ENCODE measurements around the gene USP25.

The USP25 gene

GRCh38 chr21:15743593-15743992 is 13.8 kb downstream of the USP25 start:
- no peak overlapping the region for H3K4me3 Mint-ChIP-seq
- peaks cover 77% of the 10 kb centered on the region for H3K4me1 Mint-ChIP-seq
- peak overlapping the region in 1 of 2 donors; percentile 81 for H3K27ac Mint-ChIP-seq
- ATAC-seq (no peak), DNase-seq (no peak)
- no peaks in the 10 kb centered on the region for H3K27me3 Mint-ChIP-seq
- H3K9me3 Mint-ChIP-seq = no peaks in the 10 kb centered on the region

DNA sequence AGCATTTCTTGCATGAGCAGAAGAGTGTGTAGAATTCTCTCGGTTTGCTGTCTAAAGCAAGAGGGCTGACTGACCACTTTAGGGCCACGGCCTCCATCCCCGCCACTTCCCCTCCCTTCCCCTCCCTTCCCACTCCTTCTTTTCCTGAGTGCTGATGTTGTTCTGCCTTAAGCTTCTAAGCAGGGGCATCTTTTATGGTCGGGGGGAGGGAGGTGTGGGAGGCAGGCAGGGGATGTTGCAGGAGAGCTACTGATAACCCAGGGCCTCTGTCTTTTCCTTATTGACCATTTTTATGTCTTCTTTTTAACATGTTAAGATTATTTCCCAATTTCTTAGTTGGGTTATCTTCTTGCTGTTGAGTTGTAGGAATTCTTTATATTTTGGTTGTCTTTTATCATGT is 15.1 kb downstream of the USP25 start:
- Mint-ChIP-seq H3K4me1 (peaks cover 74% of the 10 kb centered on the region), H3K27me3 (no peaks in the 10 kb centered on the region), H3K9me3 (no peaks in the 10 kb centered on the region), H3K4me3 (no peak overlapping the region), H3K27ac (no peak overlapping the region)
- no peak for ATAC-seq
- DNase-seq = no peak

DNA sequence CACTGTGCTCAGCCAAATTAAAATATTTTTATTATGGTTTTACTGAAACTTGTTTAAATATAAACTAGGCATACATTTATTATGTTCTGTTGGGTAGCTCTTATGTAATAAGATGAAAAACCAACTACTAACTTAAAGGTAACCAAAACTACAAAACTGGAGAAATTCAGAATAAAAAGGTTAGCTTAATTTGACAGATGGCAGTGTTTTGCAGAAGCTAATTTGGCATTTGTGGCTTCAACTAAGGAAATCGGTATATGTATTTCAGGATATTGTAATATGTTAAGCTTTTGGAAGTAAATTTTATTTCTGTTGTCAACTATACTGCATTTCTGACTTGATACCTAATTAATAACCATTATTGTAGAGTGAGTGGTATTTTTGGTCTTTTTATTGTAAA is 18.8 kb downstream of the USP25 start:
- DNase-seq = no peak
- no peak for ATAC-seq
- Mint-ChIP-seq H3K4me3 (no peak overlapping the region), H3K4me1 (peaks cover 68% of the 10 kb centered on the region), H3K9me3 (no peaks in the 10 kb centered on the region), H3K27ac (no peak overlapping the region), H3K27me3 (no peaks in the 10 kb centered on the region)

DNA sequence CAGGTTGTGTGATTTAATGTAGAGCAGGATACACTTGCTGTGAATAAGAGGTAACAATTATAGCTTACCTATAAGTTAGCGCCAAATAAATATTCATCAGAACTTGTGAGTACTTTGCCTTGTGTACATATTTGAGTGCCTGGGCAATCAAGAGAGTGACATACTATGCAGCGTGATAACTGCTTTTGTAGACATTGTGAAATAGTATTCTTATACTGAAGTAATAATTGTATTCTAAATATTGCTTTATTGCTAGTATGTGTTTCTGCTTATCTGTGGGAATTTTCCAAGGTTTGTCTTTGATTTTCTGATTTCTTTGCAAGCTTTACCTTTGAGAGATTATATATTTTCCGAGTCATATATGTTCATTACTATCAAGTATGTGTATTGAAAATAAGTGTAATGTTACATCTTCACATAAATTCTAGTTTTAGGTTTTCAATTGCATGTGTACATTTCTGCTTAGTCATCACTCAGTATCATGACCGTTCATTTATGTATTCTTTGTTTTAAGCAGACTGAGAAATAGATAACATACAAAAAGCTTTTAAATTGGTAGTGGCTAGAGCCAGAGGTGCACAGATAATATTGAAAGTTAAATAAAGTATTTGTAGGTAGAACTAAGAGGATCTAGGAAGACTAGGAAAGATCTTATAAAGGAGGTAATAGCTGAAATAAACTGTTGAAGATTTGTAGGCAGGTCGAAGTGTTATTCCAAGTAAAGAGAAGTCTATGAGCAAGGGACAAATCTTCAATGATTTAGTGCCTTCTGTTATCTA is 19.5 kb downstream of the USP25 start:
- H3K4me1 Mint-ChIP-seq = peaks cover 67% of the 10 kb centered on the region
- no peaks in the 10 kb centered on the region for H3K9me3 Mint-ChIP-seq
- no peak for ATAC-seq
- no peak overlapping the region for H3K4me3 Mint-ChIP-seq
- H3K27me3 Mint-ChIP-seq = no peaks in the 10 kb centered on the region
- peak overlapping the region in 1 of 2 donors; percentile 22 for H3K27ac Mint-ChIP-seq
- no peak for DNase-seq

DNA sequence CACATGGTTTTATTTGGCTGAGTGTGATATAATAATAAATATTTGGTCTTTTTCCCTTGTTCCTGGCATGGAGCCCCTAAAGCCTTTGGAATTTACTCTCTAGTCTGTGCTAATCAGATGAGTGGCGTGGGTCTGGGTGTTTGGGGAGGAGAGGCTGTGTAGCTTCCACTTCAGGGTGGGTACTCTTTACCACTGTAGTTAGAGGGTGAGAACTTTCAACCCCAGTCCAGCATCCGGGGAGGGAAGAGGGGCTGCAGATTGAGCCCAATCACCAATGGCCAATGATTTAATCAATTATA is 20.0 kb downstream of the USP25 start:
- peak overlapping the region in 1 of 2 donors; percentile 35 for H3K27ac Mint-ChIP-seq
- H3K4me3 Mint-ChIP-seq = no peak overlapping the region

GRCh38 chr21:15751037-15751436 is 21.3 kb downstream of the USP25 start:
- no peak for DNase-seq
- ATAC-seq = no peak
- no peaks in the 10 kb centered on the region for H3K27me3 Mint-ChIP-seq
- no peaks in the 10 kb centered on the region for H3K9me3 Mint-ChIP-seq
- no peak overlapping the region for H3K4me3 Mint-ChIP-seq
- peaks cover 75% of the 10 kb centered on the region for H3K4me1 Mint-ChIP-seq
- peak overlapping the region in 1 of 2 donors; percentile 20 for H3K27ac Mint-ChIP-seq

More for the DNA sequence above, 20.0 kb downstream of the USP25 start:
- Mint-ChIP-seq H3K4me1 (peaks cover 70% of the 10 kb centered on the region), H3K27me3 (no peaks in the 10 kb centered on the region), H3K9me3 (no peaks in the 10 kb centered on the region)
- no peak for ATAC-seq
- no peak for DNase-seq

GRCh38 chr21:15751546-15751945 is 21.8 kb downstream of the USP25 start:
- no peak overlapping the region for H3K27ac Mint-ChIP-seq
- DNase-seq (no peak), ATAC-seq (no peak)
- no peaks in the 10 kb centered on the region for H3K9me3 Mint-ChIP-seq
- H3K4me3 Mint-ChIP-seq = no peak overlapping the region
- no peaks in the 10 kb centered on the region for H3K27me3 Mint-ChIP-seq
- H3K4me1 Mint-ChIP-seq = peaks cover 72% of the 10 kb centered on the region

- Mint-ChIP-seq H3K9me3 (peaks cover 13% of the 10 kb centered on the region in 2 donors), H3K27ac (no peak overlapping the region), H3K27me3 (no peaks in the 10 kb centered on the region), H3K4me1 (peaks cover 79% of the 10 kb centered on the region), H3K4me3 (no peak overlapping the region)
- DNase-seq (no peak), ATAC-seq (no peak)
Measured at GRCh38 chr21:15752763-15753407, 23.1 kb downstream of the USP25 start.

GRCh38 chr21:15753741-15754140 is 24.0 kb downstream of the USP25 start:
- no peak for DNase-seq
- Mint-ChIP-seq H3K27me3 (no peaks in the 10 kb centered on the region), H3K27ac (no peak overlapping the region), H3K4me1 (peaks cover 76% of the 10 kb centered on the region), H3K9me3 (peaks cover 15 to 21% of the 10 kb centered on the region in 2 donors), H3K4me3 (no peak overlapping the region)
- no peak for ATAC-seq

- no peak overlapping the region for H3K4me3 Mint-ChIP-seq
- H3K27ac Mint-ChIP-seq = no peak overlapping the region
- H3K9me3 Mint-ChIP-seq = peaks cover 15 to 21% of the 10 kb centered on the region in 2 donors
- peaks cover 68% of the 10 kb centered on the region for H3K4me1 Mint-ChIP-seq
- H3K27me3 Mint-ChIP-seq = no peaks in the 10 kb centered on the region
- ATAC-seq (no peak), DNase-seq (no peak)
Measured at GRCh38 chr21:15754640-15755039, 24.9 kb downstream of the USP25 start.

DNA sequence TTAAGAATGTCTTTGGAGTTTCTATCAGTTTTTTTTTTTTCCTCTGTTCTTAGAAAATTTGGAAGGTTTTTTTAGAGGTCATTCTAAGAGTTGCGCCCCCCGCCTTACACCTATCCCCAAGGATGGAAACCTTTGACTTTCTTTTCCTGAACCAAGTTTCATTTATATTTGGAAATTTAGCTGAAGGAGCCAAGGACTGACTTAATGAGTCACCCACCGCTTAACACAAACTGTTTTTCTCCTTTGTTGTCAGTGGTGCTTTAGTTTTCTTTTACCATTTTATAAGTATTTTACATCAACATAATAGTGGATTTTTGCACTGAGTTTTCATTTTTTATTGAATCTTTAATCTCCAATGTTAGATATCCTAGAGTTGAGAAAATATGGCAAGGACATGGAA is 25.3 kb downstream of the USP25 start:
- Mint-ChIP-seq H3K27me3 (no peaks in the 10 kb centered on the region), H3K4me1 (peaks cover 67% of the 10 kb centered on the region), H3K9me3 (peaks cover 15 to 24% of the 10 kb centered on the region in 2 donors), H3K27ac (no peak overlapping the region), H3K4me3 (no peak overlapping the region)
- ATAC-seq (no peak), DNase-seq (no peak)

DNA sequence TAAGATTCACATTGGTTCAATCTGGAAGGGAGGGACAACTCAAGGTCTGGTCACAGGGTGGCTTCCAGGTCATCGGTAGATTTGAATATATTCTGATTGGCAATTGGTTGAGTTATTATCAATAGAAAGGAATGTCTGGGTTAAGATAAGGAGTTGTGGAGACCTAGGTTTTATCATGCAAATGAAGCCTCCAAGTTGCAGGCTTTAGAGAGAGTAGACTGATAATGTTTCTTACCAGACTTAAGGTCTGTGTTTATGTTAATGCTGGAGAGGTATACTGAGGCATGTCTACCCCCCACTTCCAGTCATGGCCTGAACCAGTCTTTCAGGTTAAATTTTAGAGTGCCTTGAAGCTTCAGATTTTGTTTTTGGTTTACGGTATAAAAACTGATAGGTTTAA is 29.7 kb downstream of the USP25 start:
- DNase-seq (no peak), ATAC-seq (no peak)
- no peaks in the 10 kb centered on the region for H3K27me3 Mint-ChIP-seq
- H3K27ac Mint-ChIP-seq = no peak overlapping the region
- peaks cover 62% of the 10 kb centered on the region for H3K4me1 Mint-ChIP-seq
- H3K9me3 Mint-ChIP-seq = peaks cover 20 to 34% of the 10 kb centered on the region in 2 donors
- H3K4me3 Mint-ChIP-seq = no peak overlapping the region

DNA sequence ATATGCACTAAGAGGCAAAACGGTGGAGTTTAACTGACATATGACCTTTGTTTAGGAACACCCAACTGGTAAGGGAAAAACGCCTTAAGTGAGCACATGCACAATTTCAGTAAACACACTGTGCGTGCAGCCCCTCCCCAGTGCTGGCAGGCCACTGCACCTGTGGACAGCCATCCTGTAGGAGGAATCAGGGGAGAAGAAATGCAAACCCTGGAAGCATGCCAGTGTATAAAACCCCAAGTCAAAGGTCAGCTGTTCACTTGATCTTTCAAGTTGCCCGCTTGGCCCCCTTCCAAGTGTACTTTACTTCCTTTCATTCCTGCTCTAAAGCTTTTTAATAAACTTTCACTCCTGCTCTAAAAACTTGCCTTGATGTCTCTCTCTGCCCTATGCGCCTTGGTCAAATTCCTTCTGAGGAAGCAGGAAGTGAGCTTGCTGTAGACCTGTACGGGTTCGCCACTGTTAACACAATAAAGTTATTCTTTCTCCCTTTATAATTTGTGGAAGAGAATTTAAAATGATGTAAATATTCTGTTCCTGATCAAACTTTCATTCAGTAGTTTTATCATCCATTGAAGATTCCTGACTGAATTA is 31.8 kb downstream of the USP25 start:
- no peak overlapping the region for H3K27ac Mint-ChIP-seq
- no peaks in the 10 kb centered on the region for H3K27me3 Mint-ChIP-seq
- ATAC-seq = no peak
- DNase-seq = no peak
- H3K9me3 Mint-ChIP-seq = peaks cover 20 to 34% of the 10 kb centered on the region in 2 donors
- H3K4me3 Mint-ChIP-seq = no peak overlapping the region
- peaks cover 49% of the 10 kb centered on the region for H3K4me1 Mint-ChIP-seq

- H3K27me3 Mint-ChIP-seq = no peaks in the 10 kb centered on the region
- no peak overlapping the region for H3K4me3 Mint-ChIP-seq
- peaks cover 51% of the 10 kb centered on the region for H3K4me1 Mint-ChIP-seq
- H3K9me3 Mint-ChIP-seq = peaks cover 5 to 17% of the 10 kb centered on the region in 2 donors
- DNase-seq = no peak
- no peak overlapping the region for H3K27ac Mint-ChIP-seq
- ATAC-seq = peak; percentile 66
Measured at GRCh38 chr21:15763359-15763758, 33.6 kb downstream of the USP25 start.

DNA sequence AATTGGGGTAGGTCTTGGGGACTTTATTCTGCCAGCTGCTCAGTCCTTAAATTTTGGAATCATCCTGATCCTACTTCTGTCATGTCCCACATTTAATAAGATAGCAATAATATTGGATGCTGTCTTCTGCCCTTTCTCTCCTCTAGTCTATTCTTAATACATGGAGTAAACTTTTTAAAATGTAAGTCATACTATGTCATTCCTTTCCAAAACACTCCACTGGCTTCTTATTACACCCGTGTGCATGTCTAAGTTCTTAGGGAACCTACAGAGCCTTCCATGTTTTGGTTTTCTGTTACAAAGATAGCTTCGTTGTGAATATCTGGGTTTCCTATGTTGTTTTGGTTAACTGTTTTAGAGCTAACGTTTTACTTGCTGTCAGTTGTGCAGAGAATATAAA is 35.1 kb downstream of the USP25 start:
- no peak overlapping the region for H3K4me3 Mint-ChIP-seq
- peak overlapping the region in 1 of 2 donors; percentile 66 for H3K27ac Mint-ChIP-seq
- no peaks in the 10 kb centered on the region for H3K27me3 Mint-ChIP-seq
- peaks cover 52% of the 10 kb centered on the region for H3K4me1 Mint-ChIP-seq
- ATAC-seq (no peak), DNase-seq (no peak)
- H3K9me3 Mint-ChIP-seq = peaks cover 5 to 12% of the 10 kb centered on the region in 2 donors

DNA sequence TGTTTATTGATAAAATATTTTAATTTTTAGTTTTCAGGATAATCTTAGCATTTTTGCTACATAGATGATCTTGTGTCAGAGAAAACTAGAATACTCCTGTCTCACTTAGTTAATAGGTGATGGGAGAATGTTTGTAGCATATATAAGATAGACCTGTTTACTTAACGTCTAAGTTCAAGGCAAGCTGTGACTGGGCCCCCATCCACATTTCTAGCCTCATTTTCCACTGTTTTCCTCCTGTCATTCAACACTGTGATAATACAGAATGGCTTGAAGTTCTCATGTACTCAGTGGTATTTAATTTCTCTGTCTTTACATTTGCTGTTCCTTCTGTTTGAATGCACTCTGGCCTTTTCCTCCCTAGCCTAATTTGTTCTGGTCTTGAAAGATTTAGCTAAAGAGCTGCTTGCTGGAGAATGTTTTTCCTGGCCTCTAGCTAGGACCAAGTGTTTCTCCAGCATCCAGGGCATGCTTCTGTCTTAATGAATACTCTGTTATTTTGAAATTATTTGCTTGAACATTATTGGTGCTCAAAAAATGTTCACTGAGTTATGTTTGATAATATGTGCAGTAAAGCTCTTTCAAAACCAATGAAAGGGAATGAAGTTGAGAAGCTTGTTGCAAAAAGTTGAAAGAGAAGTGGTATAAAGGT is 37.3 kb downstream of the USP25 start:
- Mint-ChIP-seq H3K4me1 (peaks cover 34% of the 10 kb centered on the region), H3K9me3 (peaks cover 0 to under 1% of the 10 kb centered on the region in 2 donors), H3K27ac (no peak overlapping the region)

More for the DNA sequence above, 37.3 kb downstream of the USP25 start:
- no peak for DNase-seq
- ATAC-seq = no peak
- H3K27me3 Mint-ChIP-seq = no peaks in the 10 kb centered on the region
- no peak overlapping the region for H3K4me3 Mint-ChIP-seq

All from stimulated activated naive CD8-positive, alpha-beta T cell treated with anti-CD3 and anti-CD28 coated beads, Interleukin-15, amount 100 ng/mL, for 72 hours (primary cell).